Left lobe of liver (tissue), 2 donors: ENCODE results near the gene APOB. TPM values are rescaled to one million over a fixed set of nuclear protein-coding genes. Genes with fewer than 3 reads are reported as not detected.

Experiments used
- ATAC-seq: fragments of 200-7000 bp; cut with Tn5 transposase; one replicate; pipeline ENCODE4 v1.9.1; 2020; ENCODE audit warnings: mild to moderate bottlenecking, moderate library complexity
- DNase-seq: peaks from one replicate; pipeline ENCODE4 v3.0.0-alpha.2; 2020; ENCODE audit warnings: low spot score
- total RNA-seq: library from RNA; stranded (reverse); gene quantifications from one replicate; pipeline ENCODE4 v1.2.1, GENCODE V29; 2021
- donor health status: DM: no; HTN: no; CAD: no; lungs with moderate emphysema.
- donor health status: DM: no; HTN: yes; CAD: no.

APOB gene
- total RNA-seq, 1 donor from 2014 or later = 2,405 TPM

GRCh38 chr2:20989404-20989803 is 54.5 kb downstream of the APOB start:
- DNase-seq = no peak
- no peak for ATAC-seq

- no peak for DNase-seq
- no peak for ATAC-seq
Observed at GRCh38 chr2:20988905-20989304, 55.0 kb downstream of the APOB start.

GRCh38 chr2:20986024-20986939 is 57.6 kb downstream of the APOB start:
- ATAC-seq = no peak
- DNase-seq = no peak

GRCh38 chr2:20985062-20985461 is 58.8 kb downstream of the APOB start:
- ATAC-seq = no peak
- no peak for DNase-seq

- ATAC-seq (no peak), DNase-seq (no peak)
Observed at GRCh38 chr2:20984408-20984807, 59.5 kb downstream of the APOB start.

- ATAC-seq (no peak), DNase-seq (no peak)
Observed at GRCh38 chr2:20983844-20984243, 60.0 kb downstream of the APOB start.

GRCh38 chr2:20982861-20983260 is 61.0 kb downstream of the APOB start:
- no peak for DNase-seq
- no peak for ATAC-seq

GRCh38 chr2:20977520-20978180 is 66.2 kb downstream of the APOB start:
- ATAC-seq (no peak), DNase-seq (no peak)

GRCh38 chr2:20976527-20976926 is 67.3 kb downstream of the APOB start:
- DNase-seq = no peak
- ATAC-seq = no peak

GRCh38 chr2:20972792-20973565 is 70.9 kb downstream of the APOB start:
- ATAC-seq (no peak), DNase-seq (no peak)

GRCh38 chr2:20972110-20972509 is 71.8 kb downstream of the APOB start:
- DNase-seq = no peak
- ATAC-seq = no peak

- ATAC-seq (peak; percentile 18), DNase-seq (no peak)
Observed at GRCh38 chr2:20970068-20970467, 73.8 kb downstream of the APOB start.

GRCh38 chr2:20966061-20966595 is 77.7 kb downstream of the APOB start:
- DNase-seq (no peak), ATAC-seq (no peak)

GRCh38 chr2:20965221-20965620 is 78.7 kb downstream of the APOB start:
- no peak for ATAC-seq
- no peak for DNase-seq

GRCh38 chr2:20963867-20964266 is 80.0 kb downstream of the APOB start:
- no peak for DNase-seq
- peak; percentile 51 for ATAC-seq

GRCh38 chr2:20962939-20963557 is 80.8 kb downstream of the APOB start:
- DNase-seq (peak; percentile 76), ATAC-seq (peak; percentile 98)

- ATAC-seq (no peak), DNase-seq (no peak)
Observed at GRCh38 chr2:20961858-20962257, 82.0 kb downstream of the APOB start.

- ATAC-seq (no peak), DNase-seq (no peak)
Observed at GRCh38 chr2:20960003-20960402, 83.9 kb downstream of the APOB start.

GRCh38 chr2:20959252-20959651 is 84.6 kb downstream of the APOB start:
- ATAC-seq (no peak), DNase-seq (no peak)

GRCh38 chr2:20957788-20958525 is 85.9 kb downstream of the APOB start:
- ATAC-seq (no peak), DNase-seq (no peak)
